Activated T-helper 2 cell treated with anti-CD3 and anti-CD28 coated beads, Interferon-gamma antibody, Interleukin-2, Interleukin-4, amounts not matched to agents 10 μg/mL and 5 μg/mL and 100 μg/mL, durations not matched to agents 14 hours and 24 hours and 36 hours (primary cell): ENCODE measurements around the gene DCAF4. TPM values are rescaled to one million over a fixed set of nuclear protein-coding genes. Genes with fewer than 3 reads are reported as not detected.
A peak's percentile ranks its signal among the peaks of the same experiment; 100 is the strongest.

Experiments
- DNase-seq: peaks from one replicate; pipeline ENCODE4 v3.0.0; 2021; ENCODE audit warnings: low spot score
- H3K27ac Mint-ChIP-seq: one replicate; pipeline ENCODE4 v1.8.0; 2021; ENCODE audit warnings: mixed read lengths
- H3K27me3 Mint-ChIP-seq: one replicate; pipeline ENCODE4 v1.8.0; 2021; ENCODE audit warnings: low read depth, mixed read lengths
- H3K36me3 Mint-ChIP-seq: one replicate; pipeline ENCODE4 v1.8.0; 2021; ENCODE audit warnings: low read depth, mixed read lengths
- H3K4me1 Mint-ChIP-seq: one replicate; pipeline ENCODE4 v1.8.0; 2021; ENCODE audit warnings: low read depth, mixed read lengths
- H3K4me3 Mint-ChIP-seq: one replicate; pipeline ENCODE4 v1.8.0; 2021; ENCODE audit warnings: low read depth, mild to moderate bottlenecking, moderate library complexity, mixed read lengths
- H3K9me3 Mint-ChIP-seq: one replicate; pipeline ENCODE4 v1.8.0; 2021; ENCODE audit warnings: mixed read lengths
- intact Hi-C: fragments of 100-400 bp; cut with micrococcal nuclease; formaldehyde crosslinking; loops from one replicate; pipeline ENCODE4 v1.15.1; 2023
- total RNA-seq: library from RNA; stranded (reverse); gene quantifications from 2 replicates; pipeline ENCODE4 v1.2.3, GENCODE V29; 2022

Gene DCAF4
- total RNA-seq = 13.2 and 17.6 TPM in 2 replicates

GRCh38 chr14:72926292-72927028 lies at the start of gene DCAF4:
DCAF4 (plus strand) TSS chr14:72926464; CDS start chr14:72937979, 11,515 bp downstream.
- H3K4me3 Mint-ChIP-seq = peak within 1 kb of the TSS; percentile 92
- intact Hi-C loops = loop anchor here (1.0 kb wide), 2 partner anchors 31 to 101 kb away; partner anchors contain the start of gene ZFYVE1
- H3K27me3 Mint-ChIP-seq = peaks cover 20% of the 10 kb centered on the region
- H3K36me3 Mint-ChIP-seq = no peaks in the 10 kb centered on the region
- no peaks in the 10 kb centered on the region for H3K9me3 Mint-ChIP-seq
- peaks cover 6% of the 10 kb centered on the region for H3K4me1 Mint-ChIP-seq
- H3K27ac Mint-ChIP-seq = peak within 1 kb of the TSS; percentile 92
- peak; percentile 94 for DNase-seq

- no peaks in the 10 kb centered on the region for H3K9me3 Mint-ChIP-seq
- no peak for DNase-seq
- H3K4me1 Mint-ChIP-seq = peaks cover 6% of the 10 kb centered on the region
These were observed 49.6 kb upstream of the DCAF4 start for GRCh38 chr14:72876710-72877063.

GRCh38 chr14:72878746-72879145 lies 47.5 kb upstream of the DCAF4 start:
- peaks cover 6% of the 10 kb centered on the region for H3K4me1 Mint-ChIP-seq
- no peak for DNase-seq
- no peak overlapping the region for H3K27ac Mint-ChIP-seq
- H3K36me3 Mint-ChIP-seq = no peaks in the 10 kb centered on the region
- intact Hi-C loops = no loop called here
- no peaks in the 10 kb centered on the region for H3K9me3 Mint-ChIP-seq
- no peak overlapping the region for H3K4me3 Mint-ChIP-seq
- peaks cover 10% of the 10 kb centered on the region for H3K27me3 Mint-ChIP-seq

More at GRCh38 chr14:72876710-72877063, 49.6 kb upstream of the DCAF4 start:
- Mint-ChIP-seq H3K27me3 (peaks cover 8% of the 10 kb centered on the region), H3K27ac (no peak overlapping the region), H3K4me3 (no peak overlapping the region), H3K36me3 (no peaks in the 10 kb centered on the region)
- intact Hi-C loops = no loop called here

- no peak overlapping the region for H3K27ac Mint-ChIP-seq
- intact Hi-C loops = no loop called here
- no peaks in the 10 kb centered on the region for H3K36me3 Mint-ChIP-seq
- H3K4me1 Mint-ChIP-seq = peaks cover 9% of the 10 kb centered on the region
- no peak for DNase-seq
- no peaks in the 10 kb centered on the region for H3K9me3 Mint-ChIP-seq
- peaks cover 10% of the 10 kb centered on the region for H3K27me3 Mint-ChIP-seq
- H3K4me3 Mint-ChIP-seq = no peak overlapping the region
These were observed 46.8 kb upstream of the DCAF4 start for GRCh38 chr14:72879431-72879830.

GRCh38 chr14:72880164-72880563 lies 46.1 kb upstream of the DCAF4 start:
- intact Hi-C loops = no loop called here
- H3K4me1 Mint-ChIP-seq = peaks cover 9% of the 10 kb centered on the region

GRCh38 chr14:72880820-72881219 lies 45.4 kb upstream of the DCAF4 start:
- Mint-ChIP-seq H3K27ac (no peak overlapping the region), H3K36me3 (no peaks in the 10 kb centered on the region), H3K9me3 (no peaks in the 10 kb centered on the region), H3K4me3 (no peak overlapping the region), H3K4me1 (peaks cover 9% of the 10 kb centered on the region), H3K27me3 (peaks cover 13% of the 10 kb centered on the region)
- no peak for DNase-seq
- intact Hi-C loops = no loop called here

More at GRCh38 chr14:72880164-72880563, 46.1 kb upstream of the DCAF4 start:
- H3K27me3 Mint-ChIP-seq = peaks cover 10% of the 10 kb centered on the region
- no peaks in the 10 kb centered on the region for H3K9me3 Mint-ChIP-seq
- no peaks in the 10 kb centered on the region for H3K36me3 Mint-ChIP-seq
- no peak overlapping the region for H3K4me3 Mint-ChIP-seq
- no peak overlapping the region for H3K27ac Mint-ChIP-seq
- DNase-seq = no peak

GRCh38 chr14:72881543-72881942 lies 44.7 kb upstream of the DCAF4 start:
- no peak for DNase-seq
- Mint-ChIP-seq H3K9me3 (no peaks in the 10 kb centered on the region), H3K27ac (no peak overlapping the region), H3K4me3 (no peak overlapping the region), H3K36me3 (no peaks in the 10 kb centered on the region), H3K4me1 (peaks cover 9% of the 10 kb centered on the region), H3K27me3 (peaks cover 17% of the 10 kb centered on the region)
- intact Hi-C loops = no loop called here

GRCh38 chr14:72882047-72882446 lies 44.2 kb upstream of the DCAF4 start:
- Mint-ChIP-seq H3K27me3 (peaks cover 19% of the 10 kb centered on the region), H3K4me1 (peaks cover 9% of the 10 kb centered on the region), H3K36me3 (no peaks in the 10 kb centered on the region), H3K9me3 (no peaks in the 10 kb centered on the region), H3K4me3 (no peak overlapping the region), H3K27ac (no peak overlapping the region)
- no peak for DNase-seq
- intact Hi-C loops = no loop called here

- intact Hi-C loops = no loop called here
- no peak overlapping the region for H3K27ac Mint-ChIP-seq
- no peaks in the 10 kb centered on the region for H3K36me3 Mint-ChIP-seq
- no peak for DNase-seq
- no peak overlapping the region for H3K4me3 Mint-ChIP-seq
- peaks cover 23% of the 10 kb centered on the region for H3K27me3 Mint-ChIP-seq
- H3K4me1 Mint-ChIP-seq = peaks cover 9% of the 10 kb centered on the region
- no peaks in the 10 kb centered on the region for H3K9me3 Mint-ChIP-seq
These were observed 43.8 kb upstream of the DCAF4 start for GRCh38 chr14:72882463-72882862.

GRCh38 chr14:72883109-72883508 lies 43.2 kb upstream of the DCAF4 start:
- H3K36me3 Mint-ChIP-seq = no peaks in the 10 kb centered on the region
- H3K9me3 Mint-ChIP-seq = no peaks in the 10 kb centered on the region
- H3K4me1 Mint-ChIP-seq = peaks cover 9% of the 10 kb centered on the region
- peaks cover 30% of the 10 kb centered on the region for H3K27me3 Mint-ChIP-seq
- no peak for DNase-seq
- intact Hi-C loops = no loop called here
- no peak overlapping the region for H3K27ac Mint-ChIP-seq
- no peak overlapping the region for H3K4me3 Mint-ChIP-seq

GRCh38 chr14:72883961-72884360 lies 42.3 kb upstream of the DCAF4 start:
- Mint-ChIP-seq H3K9me3 (no peaks in the 10 kb centered on the region), H3K36me3 (no peaks in the 10 kb centered on the region), H3K27ac (peak overlapping the region; percentile 2), H3K4me3 (no peak overlapping the region), H3K27me3 (peaks cover 36% of the 10 kb centered on the region), H3K4me1 (peaks cover 9% of the 10 kb centered on the region)
- intact Hi-C loops = no loop called here
- DNase-seq = no peak

GRCh38 chr14:72884386-72884785 lies 41.9 kb upstream of the DCAF4 start:
- Mint-ChIP-seq H3K36me3 (no peaks in the 10 kb centered on the region), H3K4me3 (no peak overlapping the region), H3K27ac (no peak overlapping the region), H3K27me3 (peaks cover 39% of the 10 kb centered on the region), H3K4me1 (peaks cover 9% of the 10 kb centered on the region), H3K9me3 (no peaks in the 10 kb centered on the region)
- DNase-seq = no peak
- intact Hi-C loops = no loop called here

GRCh38 chr14:72887514-72887913 lies 38.8 kb upstream of the DCAF4 start:
- H3K9me3 Mint-ChIP-seq = no peaks in the 10 kb centered on the region
- intact Hi-C loops = no loop called here
- no peaks in the 10 kb centered on the region for H3K36me3 Mint-ChIP-seq

More at GRCh38 chr14:72887514-72887913, 38.8 kb upstream of the DCAF4 start:
- Mint-ChIP-seq H3K27ac (no peak overlapping the region), H3K4me1 (peaks cover 12% of the 10 kb centered on the region), H3K4me3 (no peak overlapping the region), H3K27me3 (peaks cover 57% of the 10 kb centered on the region)
- no peak for DNase-seq
